DMS79 (cell line): ENCODE measurements around the gene TWF1.
"Not testable (repeated sequence)": the region's sequence is repeated elsewhere in the genome, so short reads cannot be mapped to it uniquely, and the experiment has no call there.

ENCODE experiments used
- DNase-seq: peaks from one replicate; lab custom pipeline; 2025; lab: John Stamatoyannopoulos, UW

Gene TWF1

DNA sequence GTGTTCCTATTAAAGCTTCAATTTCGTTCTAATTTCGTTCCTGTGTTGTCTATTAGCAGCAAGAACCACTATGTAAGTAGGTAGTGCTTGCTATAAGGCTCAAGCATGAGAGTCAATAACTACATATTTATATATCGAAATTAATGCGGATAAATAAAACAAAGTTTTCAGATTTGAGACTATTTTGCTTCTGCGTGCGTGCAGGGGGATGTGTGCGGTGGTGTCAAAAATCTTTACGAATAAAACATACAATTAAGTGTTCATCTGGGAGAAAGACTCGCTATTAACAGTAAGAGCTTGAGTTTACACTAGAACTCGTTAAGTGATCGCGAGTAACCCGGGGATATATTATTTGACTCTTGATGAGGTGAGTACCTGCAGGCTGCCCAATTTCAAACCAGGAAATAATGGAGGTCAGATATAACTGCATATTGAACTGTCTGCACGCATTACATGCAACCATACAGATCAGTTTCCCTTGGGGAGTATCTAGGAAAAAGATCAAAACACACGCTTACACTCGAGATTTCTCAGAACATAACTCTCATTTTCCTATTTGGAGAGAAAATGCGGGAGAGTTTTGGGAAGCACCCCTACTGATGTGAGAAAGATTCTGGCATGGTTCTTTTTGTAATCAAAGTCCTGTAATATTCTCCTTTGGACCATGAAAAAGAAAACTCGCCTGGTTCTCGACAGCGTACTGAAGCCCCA, 813 bp downstream of the TWF1 start:
- DNase-seq: peak; percentile 24

DNA sequence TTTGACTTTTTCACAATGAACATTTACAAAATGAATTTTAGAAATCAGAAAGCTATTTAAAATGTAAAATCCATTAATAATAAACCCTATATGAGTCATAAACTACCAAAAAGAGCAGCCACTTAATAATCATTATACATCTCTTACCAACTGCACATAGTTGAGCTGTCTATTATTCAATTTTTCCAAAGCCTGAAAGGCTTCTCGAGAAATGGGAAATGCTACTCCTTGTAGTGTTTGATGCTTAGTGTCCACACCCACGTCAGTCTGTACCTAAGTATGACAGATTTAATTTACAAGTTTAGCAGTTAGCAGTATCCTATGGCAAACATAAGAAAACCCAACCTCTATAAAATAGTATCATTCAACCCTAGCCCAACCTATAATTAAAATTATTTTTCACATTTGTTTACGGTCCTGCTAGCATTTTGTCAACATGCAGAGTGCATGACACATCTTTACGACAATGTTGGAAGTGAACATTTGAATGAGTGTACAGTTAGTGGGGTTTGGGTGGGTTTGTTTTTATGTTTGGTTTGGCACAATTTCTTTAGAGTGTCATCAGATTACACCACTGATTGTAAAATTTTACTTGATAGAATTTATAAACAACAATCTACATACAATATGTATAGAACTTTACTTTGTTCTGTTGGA, 8.4 kb downstream of the TWF1 start:
- DNase-seq: no peak

DNA sequence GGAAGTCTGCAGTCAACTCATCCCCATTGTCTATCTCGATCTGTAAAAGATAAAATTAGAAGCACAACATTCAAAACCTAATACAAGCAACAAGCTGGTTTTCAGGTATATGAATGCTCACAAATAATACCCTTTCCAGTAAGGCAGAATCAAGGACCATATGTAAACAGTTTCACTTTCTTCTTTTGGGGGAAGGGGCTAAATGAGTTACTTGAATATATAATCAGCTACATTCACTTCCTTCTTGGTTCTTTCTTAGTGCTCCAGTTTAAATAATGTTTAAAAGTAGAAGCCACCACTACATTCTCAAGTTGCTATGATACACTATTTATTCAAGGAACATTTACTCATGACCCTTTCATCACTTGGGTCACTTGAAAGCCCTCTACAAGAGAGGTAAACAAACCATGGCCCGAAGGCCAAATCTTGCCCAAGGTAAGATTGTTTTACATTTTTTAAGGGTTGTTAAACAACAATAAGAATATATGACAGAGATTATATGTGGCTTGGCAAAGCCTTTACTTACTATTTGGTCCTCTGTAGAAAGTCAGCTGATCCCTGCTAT, 10.3 kb downstream of the TWF1 start:
- peak; percentile 69 for DNase-seq

DNA sequence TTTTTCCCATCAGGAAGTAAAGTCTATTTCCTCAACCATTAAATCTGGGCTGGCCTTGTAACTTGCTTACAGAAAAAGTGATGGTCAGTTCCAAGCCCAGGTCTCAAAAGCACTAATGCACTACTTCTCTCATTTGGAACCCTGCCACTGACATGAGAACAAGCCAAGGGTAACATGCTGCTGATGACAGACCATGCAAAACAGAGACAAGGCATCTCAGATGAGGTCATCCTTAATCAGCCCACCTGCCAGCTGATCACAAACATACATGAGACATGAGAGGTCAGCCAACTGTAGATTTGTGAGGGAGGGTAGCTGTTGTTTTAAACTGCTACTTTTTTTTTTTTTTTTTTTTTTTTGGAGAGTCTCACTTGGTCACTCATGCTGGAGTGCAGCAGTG, 16.2 kb downstream of the TWF1 start:
- no peak for DNase-seq

DNA sequence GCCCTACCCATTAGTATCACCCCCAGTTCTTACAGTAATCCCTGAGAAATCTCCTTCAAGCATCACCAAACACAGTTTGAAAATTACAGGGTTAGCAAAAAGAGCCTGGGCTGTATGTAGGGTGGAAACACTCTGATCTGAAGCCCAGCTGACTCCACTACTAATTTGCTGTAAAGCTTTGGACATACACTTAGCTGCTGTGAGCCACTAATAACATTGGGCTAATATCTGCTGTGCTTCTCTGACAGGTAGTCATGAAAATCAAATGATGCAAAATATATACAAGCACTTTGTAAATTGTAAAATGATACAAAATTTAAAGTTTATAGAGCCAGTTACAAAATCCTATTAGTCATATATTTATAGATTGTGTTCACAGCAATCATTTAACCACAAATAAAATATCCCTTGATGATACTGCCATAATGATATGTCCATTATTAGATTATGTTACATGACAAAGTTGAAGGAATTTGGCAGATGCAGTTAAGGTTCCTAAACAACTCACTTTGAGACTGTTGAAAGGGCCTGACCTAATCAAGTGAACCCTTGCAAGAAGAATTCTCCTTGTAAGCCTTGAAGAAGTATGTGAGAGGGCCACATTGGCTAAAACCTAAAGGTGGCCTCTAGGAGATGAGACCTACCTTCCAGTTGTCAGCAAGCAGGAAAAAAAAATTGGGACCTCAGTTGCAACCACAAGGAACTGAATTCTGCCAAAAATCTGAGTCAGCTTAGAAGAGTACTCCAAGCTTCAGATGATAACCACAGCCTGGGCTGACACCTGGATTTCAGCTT, 19.0 kb downstream of the TWF1 start:
- DNase-seq: no peak

DNA sequence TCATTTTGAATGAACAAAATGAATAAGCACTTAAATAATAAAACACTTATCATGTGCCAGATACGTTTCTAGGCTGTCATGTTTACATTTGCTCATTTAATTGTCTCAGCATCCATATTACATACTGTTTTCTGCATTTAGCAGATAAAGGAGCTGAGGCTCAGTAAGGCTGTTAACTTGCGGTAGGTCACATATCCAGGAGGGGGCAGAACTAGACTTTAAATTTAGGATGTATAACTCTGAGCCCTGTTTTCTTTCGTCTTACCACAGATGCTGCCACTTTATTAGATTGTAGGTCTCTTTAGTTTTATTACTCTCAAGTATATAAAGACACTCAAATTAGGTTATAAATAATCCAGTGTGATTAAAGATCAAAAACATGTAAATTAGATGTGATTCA, 29.6 kb downstream of the TWF1 start:
- no peak for DNase-seq

DNA sequence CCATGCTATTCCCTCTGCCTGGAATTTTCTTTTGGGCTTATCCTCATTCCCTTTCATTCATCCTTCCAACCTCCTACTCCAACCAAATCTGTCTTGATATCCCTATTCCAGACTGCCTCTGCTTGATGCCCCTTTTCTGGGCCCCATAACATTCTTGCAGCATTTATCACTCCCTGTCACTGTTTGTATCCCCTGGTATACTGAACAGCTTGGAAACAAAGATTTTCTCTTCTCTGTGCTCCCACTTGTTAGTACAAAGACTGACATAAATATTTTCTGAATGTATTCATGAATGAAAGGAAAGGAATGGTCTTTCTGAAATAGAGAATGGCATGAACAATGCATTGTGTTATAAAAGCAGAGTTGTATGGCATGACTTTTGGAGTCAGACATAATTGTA, 39.8 kb downstream of the TWF1 start:
- no peak for DNase-seq

DNA sequence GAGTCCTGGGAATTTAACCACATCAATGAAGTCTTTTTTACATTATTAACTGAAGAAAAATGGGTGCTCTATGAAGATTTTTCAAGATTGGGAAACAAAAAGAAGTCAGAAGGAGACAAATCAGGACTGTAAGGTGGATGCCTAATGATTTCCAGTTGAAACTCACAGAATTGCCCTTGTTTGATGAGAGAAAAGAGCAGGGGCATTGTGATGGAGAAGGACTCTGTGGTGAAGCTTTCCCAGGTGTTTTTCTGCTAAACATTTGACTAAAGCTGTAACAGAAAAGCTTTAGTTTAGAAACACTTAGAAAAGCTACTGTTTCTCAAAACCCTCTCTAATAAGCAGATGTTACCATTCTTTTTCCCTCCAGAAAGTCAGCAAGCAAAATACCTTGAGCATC, 41.6 kb downstream of the TWF1 start:
- DNase-seq: no peak

DNA sequence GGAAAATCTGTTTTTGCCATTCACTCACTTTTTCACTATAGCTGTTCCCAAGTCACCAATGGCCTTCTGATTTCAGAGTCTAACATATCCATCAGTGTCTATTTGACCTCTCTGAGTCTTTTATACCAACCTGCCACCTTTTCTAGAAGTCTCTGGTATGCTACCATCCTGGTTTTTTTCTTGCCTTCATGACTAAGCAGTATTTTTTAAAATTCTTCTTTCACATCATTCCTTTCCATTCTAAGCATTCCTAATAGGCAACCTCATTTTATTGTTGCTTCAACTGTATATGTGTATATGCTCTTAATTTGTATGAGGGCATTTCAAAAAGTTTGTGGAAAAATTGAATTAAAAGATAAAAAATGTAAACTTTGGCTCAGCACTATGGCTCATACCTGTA, 42.3 kb downstream of the TWF1 start:
- DNase-seq: no peak

DNA sequence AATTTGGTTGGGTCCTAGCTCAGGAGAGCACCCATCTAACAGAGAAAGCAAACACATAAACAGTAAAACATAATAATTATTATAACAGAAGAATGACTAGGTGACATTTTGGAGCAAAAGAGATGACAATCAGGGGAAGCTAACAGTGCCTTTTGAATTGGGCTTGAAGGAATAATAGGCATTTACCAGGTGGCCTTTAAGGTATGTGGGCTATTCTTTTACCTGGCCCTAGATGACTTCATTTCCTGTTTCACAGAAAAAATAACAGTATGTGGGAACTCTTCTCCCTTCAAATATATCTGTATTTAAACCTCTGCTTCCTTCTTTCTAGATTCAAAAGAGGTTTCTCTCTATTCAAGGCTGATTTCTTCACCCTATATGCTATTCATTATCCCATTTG, 43.5 kb downstream of the TWF1 start:
- no peak for DNase-seq

DNA sequence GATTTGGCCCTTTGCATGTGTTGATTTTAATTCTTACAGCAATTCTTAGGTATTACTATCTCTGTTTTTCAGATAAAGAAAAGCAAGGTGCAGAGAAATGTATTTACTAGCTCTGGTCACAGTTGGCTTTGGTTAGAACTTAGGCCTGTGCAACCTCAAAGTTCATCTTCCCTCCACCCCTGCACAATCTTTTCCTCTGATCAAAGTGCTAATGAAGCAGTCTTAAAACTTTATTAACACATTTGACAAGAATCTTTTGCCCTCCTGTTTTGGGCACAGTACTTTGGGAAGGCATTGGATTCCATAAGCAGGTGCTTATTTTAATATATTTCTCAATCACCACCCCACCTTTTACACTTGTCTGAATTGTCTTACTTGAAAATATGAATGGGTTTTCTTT, 44.6 kb downstream of the TWF1 start:
- DNase-seq: no peak

DNA sequence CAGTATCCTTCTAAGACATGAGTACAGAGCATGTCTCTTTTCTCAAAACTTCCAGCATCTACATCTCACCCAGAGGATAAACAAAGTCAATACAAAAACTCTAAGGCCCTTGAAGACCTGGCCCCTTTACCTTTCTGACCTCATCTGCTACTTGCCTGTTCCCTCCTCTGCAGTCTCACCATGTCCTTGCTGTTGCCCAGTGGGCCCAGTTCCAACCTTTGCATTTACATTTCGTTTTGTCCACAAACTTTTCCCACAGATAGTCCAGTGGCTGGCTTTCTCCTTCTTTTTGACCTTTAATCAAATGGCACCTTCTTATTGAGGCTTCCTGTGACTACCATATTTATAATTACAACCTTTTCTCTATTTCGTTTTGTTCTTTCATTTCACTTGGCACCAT, 45.7 kb downstream of the TWF1 start:
- DNase-seq: no peak

DNA sequence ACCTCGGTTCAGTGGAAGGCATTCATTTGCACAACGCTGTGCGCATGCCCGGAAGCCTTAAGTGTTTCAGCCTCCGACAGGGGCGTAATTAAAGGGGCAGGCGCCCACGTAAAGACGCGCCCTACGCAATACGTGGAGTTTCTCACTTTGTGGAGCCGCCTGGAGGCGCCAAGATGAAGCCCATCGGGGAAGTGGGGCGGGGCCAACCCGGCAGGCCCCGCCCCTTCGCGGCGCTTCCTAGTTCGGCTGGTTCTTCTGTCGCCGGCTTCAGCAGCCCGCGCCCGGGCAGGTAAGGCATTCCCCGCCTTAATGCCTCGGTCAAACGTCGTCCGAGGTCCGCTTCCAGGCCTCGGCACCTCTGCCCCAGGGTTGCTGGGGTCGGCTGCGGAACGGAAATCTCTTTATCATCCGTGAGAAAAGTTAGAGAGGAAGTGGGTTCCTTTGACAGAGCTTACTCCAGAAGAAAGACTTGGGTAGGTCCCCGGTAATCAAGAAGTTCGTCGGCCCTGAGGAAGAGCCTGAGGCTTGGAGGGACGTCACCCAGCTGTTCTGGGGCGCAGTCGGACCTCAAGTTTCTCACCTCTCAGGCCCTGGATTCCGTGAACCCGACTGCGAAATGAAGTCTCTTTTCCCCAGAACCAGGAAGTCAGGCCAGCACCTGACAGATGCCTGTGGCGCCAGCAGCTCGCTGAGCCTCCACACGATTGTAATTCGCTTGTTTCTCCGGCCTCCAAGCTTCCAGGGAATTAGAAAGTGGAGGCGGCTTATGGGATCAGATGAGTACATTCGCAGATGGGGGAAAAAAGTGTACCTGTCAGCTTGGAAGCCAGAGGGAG, 47.2 kb downstream of the TWF1 start, which contains the start of the genes IRAK4 and PUS7L:
TSS of gene IRAK4 (plus strand) at position 224 of the 836 bp plus-strand sequence. CDS start 9,161 bp downstream, outside the sequence.
TSS of gene PUS7L (minus strand) at position 63 of the 836 bp plus-strand sequence. CDS start 3,545 bp downstream, outside the sequence.
- DNase-seq: peak; percentile 96

DNA sequence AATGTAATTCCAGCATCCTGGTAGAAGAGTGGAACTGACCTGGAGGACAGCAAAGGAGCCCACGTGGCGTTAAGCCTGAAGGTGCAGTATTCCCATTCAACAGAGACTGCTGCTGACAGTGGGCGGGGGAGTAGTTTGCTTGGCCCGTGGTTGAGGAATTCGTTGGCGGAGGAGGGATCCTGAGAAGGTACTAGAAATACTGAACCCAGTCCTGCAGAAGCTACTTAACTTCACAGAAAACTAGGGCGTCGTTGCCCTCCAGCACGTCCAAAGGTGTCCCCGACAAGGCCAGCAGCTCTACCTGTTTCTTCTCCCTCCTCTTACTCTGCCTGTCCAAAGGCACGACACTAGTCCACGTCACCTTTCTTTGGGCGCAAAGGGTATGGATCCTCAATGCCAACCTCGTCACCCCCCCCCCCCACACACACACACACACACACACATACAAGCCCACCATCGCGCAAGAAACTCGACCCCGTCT, 47.8 kb downstream of the TWF1 start:
- no peak for DNase-seq

DNA sequence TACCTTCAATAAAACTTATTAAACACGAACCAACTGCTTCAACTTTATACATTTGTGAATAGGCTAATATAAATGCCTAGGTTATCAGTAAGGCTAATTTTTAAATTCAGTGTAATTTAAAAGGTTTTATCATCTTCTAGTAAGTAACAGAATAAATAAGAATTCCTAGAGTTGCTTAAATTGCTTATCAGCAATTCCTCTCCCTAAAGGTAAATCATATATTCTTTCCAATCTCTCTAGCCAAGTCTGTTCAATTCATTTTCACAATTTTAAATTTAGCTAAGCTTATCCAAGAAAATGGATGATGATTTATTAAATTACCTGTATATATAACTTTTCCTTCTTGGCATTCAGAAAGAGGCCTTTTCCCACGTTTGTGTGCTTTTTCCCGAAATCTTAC, 52.1 kb downstream of the TWF1 start:
- no peak for DNase-seq

DNA sequence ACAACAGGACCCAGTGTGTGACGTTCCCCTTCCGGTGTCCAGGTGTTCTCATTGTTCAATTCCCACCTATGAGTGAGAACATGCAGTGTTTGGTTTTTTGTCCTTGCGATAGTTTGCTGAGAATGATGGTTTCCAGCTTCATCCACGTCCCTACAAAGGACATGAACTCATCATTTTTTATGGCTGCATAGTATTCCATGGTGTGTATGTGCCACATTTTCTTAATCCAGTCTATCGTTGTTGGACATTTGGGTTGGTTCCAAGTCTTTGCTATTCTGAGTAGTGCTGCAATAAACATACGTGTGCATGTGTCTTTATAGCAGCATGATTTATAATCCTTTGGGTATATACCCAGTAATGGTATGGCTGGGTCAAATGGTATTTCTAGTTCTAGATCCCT, 54.8 kb downstream of the TWF1 start:
- DNase-seq: not testable (repeated sequence)

DNA sequence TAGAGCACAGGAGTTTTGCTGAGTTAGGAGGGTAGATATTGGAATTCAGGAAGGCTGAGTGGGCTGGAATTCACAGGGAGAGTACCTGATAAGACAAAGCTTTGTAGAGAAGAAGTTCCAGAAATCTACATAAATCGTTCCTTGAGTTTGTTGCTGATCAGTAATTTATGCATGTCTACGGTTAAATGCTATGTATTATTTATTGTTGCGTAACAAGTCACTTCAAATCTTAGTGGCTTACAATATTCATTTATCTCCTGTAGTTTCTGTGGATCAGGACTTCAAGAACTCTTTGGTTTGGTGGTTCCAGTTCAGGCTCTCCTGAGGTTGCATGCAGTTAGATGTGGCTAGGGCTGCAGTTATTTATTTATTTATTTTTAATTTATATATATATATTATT, 55.3 kb downstream of the TWF1 start:
- no peak for DNase-seq

DNA sequence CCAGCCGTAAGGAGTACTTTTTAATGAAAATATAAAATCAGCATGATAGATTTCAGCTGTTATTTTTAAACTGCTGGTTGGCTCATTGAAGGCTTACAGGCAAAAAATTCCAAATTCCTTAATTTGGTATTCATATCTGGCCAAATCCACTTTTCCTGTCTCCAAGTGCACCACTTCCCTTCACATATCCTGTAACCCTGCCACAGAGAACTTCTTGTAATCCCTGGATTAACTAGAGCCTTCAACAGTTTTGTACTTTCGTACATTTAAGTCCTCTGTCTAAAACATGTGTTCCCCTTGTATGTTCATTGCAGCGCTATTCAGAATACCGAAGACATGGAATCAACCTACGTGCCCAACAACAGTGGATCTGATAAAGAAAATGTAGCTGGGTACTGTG, 57.1 kb downstream of the TWF1 start:
- no peak for DNase-seq

DNA sequence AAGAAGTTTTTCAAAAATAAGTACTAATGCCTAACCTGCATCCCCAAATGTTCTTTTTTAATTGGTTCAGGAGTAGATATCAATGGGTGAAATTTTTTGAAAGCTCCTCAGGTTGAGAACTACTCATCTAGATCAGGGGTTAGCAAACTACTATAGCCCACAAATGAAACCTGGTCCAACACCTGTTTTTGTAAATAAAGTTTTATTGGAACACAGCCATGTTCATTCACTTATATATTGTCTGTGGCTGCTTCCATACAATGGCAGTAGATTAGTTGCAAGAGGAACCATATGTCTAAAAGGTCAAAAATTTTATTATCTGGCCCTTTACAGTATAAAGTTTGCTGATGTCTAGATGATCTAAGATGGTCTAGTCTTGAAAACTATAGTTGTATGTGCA, 61.3 kb downstream of the TWF1 start:
- no peak for DNase-seq
